Fibroblast of lung (primary cell): Measurements from ENCODE around the gene FCMR. TPM values are rescaled to one million over a fixed set of nuclear protein-coding genes. Genes with fewer than 3 reads are reported as not detected.
A peak's percentile ranks its signal among the peaks of the same experiment; 100 is the strongest.

Source experiments
- DNase-seq, 2 donors: peaks; one replicate each; pipeline versions ENCODE4 v3.0.0 to v3.0.0-alpha.2; 2010; ENCODE audit warnings: low read depth in 2 of 2
- H2AFZ ChIP-seq: 2 replicates; pipeline ENCODE4 v1.5.1; 2012; ENCODE audit warnings: low read length, control low read depth, inconsistent platforms
- H3K27ac ChIP-seq: 2 replicates; pipeline ENCODE4 v1.5.1; 2011; ENCODE audit warnings: low read length, control low read depth; ENCODE audit not compliant: insufficient read depth
- H3K27me3 ChIP-seq: 2 replicates; pipeline ENCODE4 v1.5.1; 2011; ENCODE audit warnings: mild to moderate bottlenecking, low read length; ENCODE audit not compliant: control insufficient read depth, insufficient read depth
- H3K36me3 ChIP-seq: 2 replicates; pipeline ENCODE4 v1.5.1; 2011; ENCODE audit warnings: low read length; ENCODE audit not compliant: control insufficient read depth, insufficient read depth
- H3K4me1 ChIP-seq: 2 replicates; pipeline ENCODE4 v1.5.1; 2011; ENCODE audit warnings: low read length; ENCODE audit not compliant: control insufficient read depth, insufficient read depth; ENCODE audit errors: extremely low read depth
- H3K4me2 ChIP-seq: 2 replicates; pipeline ENCODE4 v1.5.1; 2011; ENCODE audit warnings: low read length, control low read depth; ENCODE audit not compliant: insufficient read depth; ENCODE audit errors: extremely low read depth
- H3K4me3 ChIP-seq, 4 experiments: fragments of 200-600 bp in 1 of 4; sonication (generic) in 1 of 4; replicated peaks in 1 of 4; 2 replicates each; pipeline ENCODE4 v1.5.1; 2011 to 2016; ENCODE audit warnings: low read length in 4 of 4, low read depth in 3 of 4, mild to moderate bottlenecking in 3 of 4, control low read depth in 2 of 4, inconsistent platforms in 1 of 4, mixed read lengths in 1 of 4; ENCODE audit not compliant: insufficient read depth in 1 of 4; ENCODE audit errors: control extremely low read depth in 1 of 4
- H3K79me2 ChIP-seq: 2 replicates; pipeline ENCODE4 v1.5.1; 2012; ENCODE audit warnings: mild to moderate bottlenecking, low read length, inconsistent platforms; ENCODE audit not compliant: control insufficient read depth, insufficient read depth
- H3K9ac ChIP-seq: 2 replicates; pipeline ENCODE4 v1.5.1; 2011; ENCODE audit warnings: mild to moderate bottlenecking, low read length, control low read depth; ENCODE audit not compliant: insufficient read depth
- H3K9me3 ChIP-seq: 2 replicates; pipeline ENCODE4 v1.5.1; 2012; ENCODE audit warnings: low read depth, low read length; ENCODE audit not compliant: control insufficient read depth, insufficient read depth
- H4K20me1 ChIP-seq: 2 replicates; pipeline ENCODE4 v1.5.1; 2011; ENCODE audit warnings: low read length; ENCODE audit not compliant: control insufficient read depth, insufficient read depth; ENCODE audit errors: extremely low read depth
- CTCF ChIP-seq, 2 donors: IDR thresholded peaks in 1 of 2; conservative IDR thresholded peaks in 1 of 2; 1 replicate in 1 of 2; 2 replicates in 1 of 2; pipeline ENCODE4 v1.5.1; 2011 to 2012; ENCODE audit warnings: low read length in 2 of 2, control low read depth in 1 of 2, inconsistent platforms in 1 of 2, low read depth in 1 of 2, mild to moderate bottlenecking in 1 of 2
- EZH2 ChIP-seq: IDR thresholded peaks from 2 replicates; pipeline ENCODE4 v1.5.1; 2012; ENCODE audit warnings: low read length, control low read depth, mild to moderate bottlenecking; ENCODE audit errors: missing control alignments
- polyA plus RNA-seq, 2 donors: library from polyadenylated mRNA; depleted of rRNA in 1 of 2; stranded (reverse) in 1 of 2; unstranded in 1 of 2; fragments of >200 nt; gene quantifications; 2 replicates each; pipeline ENCODE4 v1.2.1, GENCODE V29; 2011 to 2012; ENCODE audit warnings: missing spikeins in 1 of 2
- total RNA-seq: library from RNA; depleted of rRNA; stranded (reverse); fragments of >200 nt; gene quantifications from 2 replicates; pipeline ENCODE4 v1.2.1, GENCODE V29; 2014

FCMR gene
- total and polyA plus RNA-seq, 2 donors (not counting 1 experiment from before 2014, with no cell fraction given) = 0.33 to 4.3 TPM

GRCh38 chr1:206867239-206867638 lies 54.5 kb downstream of the FCMR start:
- H3K27ac ChIP-seq = no peak overlapping the region
- H3K9me3 ChIP-seq = no peaks in the 10 kb centered on the region
- no peaks in the 10 kb centered on the region for H3K27me3 ChIP-seq
- H3K9ac ChIP-seq = no peak overlapping the region
- no peak overlapping the region for H3K4me2 ChIP-seq
- no peaks in the 10 kb centered on the region for H3K36me3 ChIP-seq
- H3K4me3 ChIP-seq = no peak overlapping the region
- H4K20me1 ChIP-seq = no peaks in the 10 kb centered on the region
- DNase-seq = no peak
- H3K4me1 ChIP-seq = no peaks in the 10 kb centered on the region
- TF ChIP-seq CTCF (conservative IDR thresholded peaks at IDR 0.05 in 1 of 2, IDR thresholded peaks at IDR 0.05 in 1 of 2; ENCODE audit: low read depth in 1 of 2, low read length in 2 of 2) (no peak), EZH2 (no peak)
- H2AFZ ChIP-seq = no peak overlapping the region
- no peaks in the 10 kb centered on the region for H3K79me2 ChIP-seq

DNA sequence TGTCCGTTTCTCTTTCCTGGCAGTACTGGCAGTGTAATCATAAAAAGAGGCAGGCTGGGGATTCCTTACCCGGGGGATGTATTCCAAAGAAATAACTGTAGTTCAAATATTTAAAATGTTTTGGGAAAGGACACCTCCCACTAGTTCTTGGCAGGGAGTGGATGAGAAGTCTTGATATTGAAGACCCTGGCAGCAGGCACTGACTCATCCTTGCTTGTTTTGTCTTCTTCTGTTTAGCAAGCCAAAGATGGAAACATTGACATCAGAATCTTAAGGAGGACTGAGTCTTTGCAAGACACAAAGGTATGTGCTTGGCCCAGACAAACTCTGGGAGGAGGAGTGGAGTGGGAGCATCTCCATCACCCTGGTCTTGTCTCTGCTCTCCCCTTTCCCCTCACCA lies 55.7 kb downstream of the FCMR start:
- H3K4me2 ChIP-seq = no peak overlapping the region
- peak in 1 of 2 donors; percentile 39 for DNase-seq
- no peak for TF ChIP-seq EZH2
- no peak for TF ChIP-seq CTCF (conservative IDR thresholded peaks at IDR 0.05 in 1 of 2, IDR thresholded peaks at IDR 0.05 in 1 of 2; ENCODE audit: low read depth in 1 of 2, low read length in 2 of 2)
- no peaks in the 10 kb centered on the region for H4K20me1 ChIP-seq
- H3K36me3 ChIP-seq = no peaks in the 10 kb centered on the region
- H3K27ac ChIP-seq = no peak overlapping the region
- H3K9me3 ChIP-seq = no peaks in the 10 kb centered on the region
- H3K79me2 ChIP-seq = no peaks in the 10 kb centered on the region
- H2AFZ ChIP-seq = no peak overlapping the region
- no peak overlapping the region for H3K9ac ChIP-seq
- H3K4me3 ChIP-seq = no peak overlapping the region
- no peaks in the 10 kb centered on the region for H3K27me3 ChIP-seq
- no peaks in the 10 kb centered on the region for H3K4me1 ChIP-seq

DNA sequence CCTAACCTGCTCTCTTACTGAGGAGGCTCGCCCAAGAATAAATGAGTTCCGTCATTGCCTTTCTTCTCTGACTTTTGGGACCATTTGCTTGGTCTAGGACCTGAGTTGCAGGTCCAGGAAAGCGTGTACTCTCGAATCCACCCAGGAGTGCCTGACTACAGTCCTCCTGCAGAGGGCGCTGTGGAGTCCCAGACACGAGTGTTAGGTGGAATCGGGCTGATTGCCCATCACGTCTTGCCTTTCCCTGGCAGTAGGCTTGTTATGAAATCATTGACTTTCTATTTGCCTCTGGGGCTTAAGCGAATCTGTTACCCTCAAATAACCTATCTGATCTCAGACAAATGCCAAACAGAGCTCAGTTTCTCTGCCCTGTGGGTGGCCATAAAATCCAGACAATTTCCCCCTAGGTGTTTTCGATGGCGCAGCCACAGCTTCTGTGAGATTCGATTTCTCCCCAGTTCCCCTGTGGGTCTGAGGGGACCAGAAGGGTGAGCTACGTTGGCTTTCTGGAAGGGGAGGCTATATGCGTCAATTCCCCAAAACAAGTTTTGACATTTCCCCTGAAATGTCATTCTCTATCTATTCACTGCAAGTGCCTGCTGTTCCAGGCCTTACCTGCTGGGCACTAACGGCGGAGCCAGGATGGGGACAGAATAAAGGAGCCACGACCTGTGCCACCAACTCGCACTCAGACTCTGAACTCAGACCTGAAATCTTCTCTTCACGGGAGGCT lies 56.6 kb downstream of the FCMR start, which contains the start of gene IL20:
Gene IL20, plus strand, starts transcription at position 685 of the 733 bp plus-strand sequence. CDS start 230 bp downstream, outside the sequence.
- no peaks in the 10 kb centered on the region for H3K79me2 ChIP-seq
- no peak within 1 kb of the TSS for H3K27ac ChIP-seq
- H3K4me3 ChIP-seq = no peak within 1 kb of the TSS
- H3K9me3 ChIP-seq = no peaks in the 10 kb centered on the region
- no peaks in the 10 kb centered on the region for H3K36me3 ChIP-seq
- DNase-seq = peak; percentile 45 to 91
- H3K9ac ChIP-seq = no peak within 1 kb of the TSS
- no peak within 1 kb of the TSS for H2AFZ ChIP-seq
- no peaks in the 10 kb centered on the region for H4K20me1 ChIP-seq
- no peak for TF ChIP-seq EZH2
- TF ChIP-seq CTCF (conservative IDR thresholded peaks at IDR 0.05 in 1 of 2, IDR thresholded peaks at IDR 0.05 in 1 of 2; ENCODE audit: low read depth in 1 of 2, low read length in 2 of 2) = peak; percentile 96 to 99
- H3K4me2 ChIP-seq = no peak within 1 kb of the TSS
- H3K4me1 ChIP-seq = no peaks in the 10 kb centered on the region
- H3K27me3 ChIP-seq = no peaks in the 10 kb centered on the region
